Measurements from ENCODE around the gene NLRP12.

DNA sequence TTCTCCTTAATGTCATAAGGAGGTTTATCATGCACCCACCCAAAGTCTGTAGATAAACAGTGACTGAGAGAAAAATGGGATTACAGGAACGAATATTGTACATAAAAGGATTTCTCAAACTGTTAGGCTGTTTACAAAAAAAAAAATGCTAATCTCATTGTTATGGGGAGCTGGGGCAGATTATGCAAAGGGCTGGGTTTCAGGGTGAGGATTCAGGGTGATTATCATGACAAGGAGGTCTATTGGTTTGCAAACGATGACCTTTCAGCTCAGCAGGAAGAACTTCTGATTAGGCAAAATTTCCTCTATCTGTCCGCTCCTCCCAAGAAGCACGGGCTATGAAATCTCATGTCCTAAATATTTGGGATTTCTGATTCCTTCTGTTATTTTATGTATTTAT lies 41.4 kb downstream of the NLRP12 start:
- TF ChIP-seq POLR2A (IDR thresholded peaks at IDR 0.05; ENCODE audit: low read length) (no peak), GATA1 (IDR thresholded peaks at IDR 0.05; ENCODE audit: low read depth, low read length) (no peak)

Data from erythroblast (primary cell).